Dermis microvascular lymphatic vessel endothelial cell (primary cell): ENCODE measurements around the gene ZNF414. TPM values are rescaled to one million over a fixed set of nuclear protein-coding genes. Genes with fewer than 3 reads are reported as not detected.

Source experiments
- DNase-seq, 2 donors: peaks; one replicate each; pipeline versions ENCODE4 v3.0.0 to v3.0.0-alpha.2; 2010; ENCODE audit warnings: low read depth in 2 of 2
- total RNA-seq: library from RNA; depleted of rRNA; stranded (reverse); fragments of >200 nt; gene quantifications from 2 replicates; pipeline ENCODE4 v1.2.1, GENCODE V29; 2014

The ZNF414 gene
- total RNA-seq, 1 donor from 2014 or later = 3.3 TPM

DNA sequence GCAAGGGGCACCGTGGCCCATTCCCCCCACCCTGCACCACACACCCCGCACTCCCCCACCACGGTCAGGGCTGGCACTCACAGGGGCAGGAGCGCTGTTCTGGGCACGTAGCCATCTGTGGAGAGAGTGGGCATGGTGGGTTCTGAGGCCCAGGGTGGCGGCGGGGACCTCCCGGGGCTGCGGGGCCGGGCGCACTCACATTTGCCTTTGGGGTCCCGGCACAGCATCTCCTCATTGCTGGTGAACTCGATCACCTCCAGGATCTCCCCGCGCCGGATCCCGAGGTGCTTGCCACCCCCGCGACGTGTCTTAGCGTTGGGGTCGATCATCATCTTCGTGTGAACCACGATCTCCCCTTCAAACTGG is 23.6 kb downstream of the ZNF414 start:
- DNase-seq = no peak

DNA sequence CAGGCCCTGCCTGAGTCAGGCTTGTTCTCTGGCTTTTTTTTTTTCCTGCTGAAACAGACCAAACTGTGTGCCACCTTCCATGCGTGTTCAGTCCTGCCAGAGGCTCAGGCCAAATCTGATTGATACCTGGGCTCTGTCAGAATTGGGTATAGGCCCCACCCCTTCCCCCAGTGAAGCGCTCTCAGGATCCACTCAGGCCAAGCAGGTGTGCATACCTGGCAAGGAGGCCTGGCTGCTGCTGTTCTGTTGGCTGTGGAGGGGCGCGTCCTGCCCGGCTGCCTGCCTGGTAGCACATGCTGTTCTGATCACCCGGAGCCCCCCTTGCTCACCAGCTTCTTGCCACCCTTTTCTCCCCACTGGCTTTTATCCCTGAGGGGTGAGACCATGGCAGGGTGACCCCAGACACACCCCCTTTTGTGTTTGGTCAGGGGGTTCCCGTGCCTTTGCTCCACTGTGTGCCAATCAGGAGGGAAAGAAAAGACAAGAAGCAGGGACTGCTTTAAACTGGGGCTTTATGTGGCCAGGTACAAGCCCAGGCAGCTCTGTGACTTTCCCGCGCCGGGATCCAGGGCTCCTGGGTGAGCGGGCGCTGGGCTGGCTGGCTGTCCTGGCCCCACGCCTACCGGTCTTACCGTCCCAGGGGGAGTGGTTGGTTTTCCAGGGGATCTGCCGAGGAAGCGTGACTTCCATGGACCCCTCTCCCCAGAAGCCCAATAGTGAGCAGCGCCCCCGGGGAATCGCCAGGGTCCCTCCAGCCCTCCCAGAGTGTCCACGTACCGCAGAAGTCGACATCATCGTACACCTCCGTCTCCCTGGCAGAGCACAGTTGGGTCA is 24.2 kb downstream of the ZNF414 start:
- no peak for DNase-seq

DNA sequence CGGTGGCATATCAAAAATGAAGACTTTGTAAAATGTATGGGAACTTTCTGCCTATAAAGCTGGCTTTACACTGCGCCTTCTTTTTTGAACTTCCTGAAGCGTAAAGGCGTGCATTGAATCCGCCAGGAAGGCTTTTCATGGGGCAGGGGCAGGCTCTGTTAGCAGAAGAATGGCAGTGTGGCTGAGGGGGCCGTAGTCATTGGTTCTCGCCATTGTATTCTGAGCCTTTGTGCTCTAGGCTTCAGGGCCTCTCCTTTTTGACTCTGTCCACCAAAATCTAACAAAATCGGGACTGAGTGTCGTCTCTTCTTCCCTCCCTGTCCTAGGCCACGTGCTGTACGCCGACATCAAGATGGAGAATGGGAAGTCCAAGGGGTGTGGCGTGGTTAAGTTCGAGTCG is 25.6 kb downstream of the ZNF414 start:
- DNase-seq = no peak

DNA sequence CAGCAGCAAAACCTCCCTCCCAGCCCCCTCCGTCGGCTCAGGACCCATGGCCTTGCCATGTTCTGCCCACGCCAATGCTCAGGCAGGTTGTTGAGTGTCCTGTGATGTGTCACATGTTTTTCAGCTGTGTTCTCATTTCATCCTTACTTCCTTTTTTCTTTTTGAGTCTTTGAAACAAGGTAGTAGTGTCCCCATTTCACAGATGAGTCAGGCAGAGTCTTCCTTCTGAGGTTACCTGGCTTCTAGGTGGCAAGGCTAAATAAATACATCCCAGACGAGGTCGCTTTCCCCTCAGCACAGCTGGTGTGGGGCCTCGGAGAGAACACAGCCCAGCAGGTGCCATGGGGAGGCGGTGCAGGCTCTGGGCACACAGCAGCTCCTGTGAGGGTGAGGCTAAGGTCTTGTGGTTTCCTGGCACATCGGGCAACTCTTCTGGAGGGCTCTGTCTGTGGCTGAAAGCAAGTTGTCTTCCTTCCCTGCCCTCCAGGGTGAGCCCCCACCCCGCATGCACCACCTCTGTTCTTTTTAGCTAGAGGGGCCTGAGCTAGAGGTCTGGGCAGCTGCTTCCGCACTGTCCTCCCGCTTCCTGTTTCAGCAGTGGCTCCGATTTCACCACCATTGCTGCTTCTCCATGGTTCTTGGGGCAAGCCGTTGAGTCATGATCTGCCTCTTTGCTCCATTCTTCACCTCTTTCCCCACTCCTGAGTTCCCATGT is 26.7 kb downstream of the ZNF414 start:
- DNase-seq = no peak

DNA sequence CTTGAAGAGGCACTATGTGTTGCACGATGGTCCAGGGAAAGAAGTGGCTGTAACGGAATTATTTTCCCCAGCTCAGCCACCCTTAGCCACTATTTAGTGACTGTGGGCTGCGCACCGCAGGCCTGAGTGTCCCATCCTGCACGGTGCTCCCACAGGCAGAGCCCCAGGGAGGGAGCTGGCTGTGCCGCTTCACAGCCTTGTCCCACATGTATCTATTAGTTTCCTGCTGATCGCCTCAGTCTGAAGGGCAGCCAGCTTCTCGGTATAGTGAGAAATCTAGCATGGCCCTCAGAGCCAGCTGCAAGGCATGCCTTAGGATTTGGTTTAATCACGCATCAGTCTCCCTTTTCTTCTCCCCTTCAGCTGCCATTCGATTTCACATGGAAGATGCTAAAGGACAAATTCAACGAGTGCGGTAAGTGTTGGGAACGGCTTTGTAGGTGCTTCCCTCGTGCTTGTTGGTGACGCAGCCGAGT is 27.3 kb downstream of the ZNF414 start:
- no peak for DNase-seq

DNA sequence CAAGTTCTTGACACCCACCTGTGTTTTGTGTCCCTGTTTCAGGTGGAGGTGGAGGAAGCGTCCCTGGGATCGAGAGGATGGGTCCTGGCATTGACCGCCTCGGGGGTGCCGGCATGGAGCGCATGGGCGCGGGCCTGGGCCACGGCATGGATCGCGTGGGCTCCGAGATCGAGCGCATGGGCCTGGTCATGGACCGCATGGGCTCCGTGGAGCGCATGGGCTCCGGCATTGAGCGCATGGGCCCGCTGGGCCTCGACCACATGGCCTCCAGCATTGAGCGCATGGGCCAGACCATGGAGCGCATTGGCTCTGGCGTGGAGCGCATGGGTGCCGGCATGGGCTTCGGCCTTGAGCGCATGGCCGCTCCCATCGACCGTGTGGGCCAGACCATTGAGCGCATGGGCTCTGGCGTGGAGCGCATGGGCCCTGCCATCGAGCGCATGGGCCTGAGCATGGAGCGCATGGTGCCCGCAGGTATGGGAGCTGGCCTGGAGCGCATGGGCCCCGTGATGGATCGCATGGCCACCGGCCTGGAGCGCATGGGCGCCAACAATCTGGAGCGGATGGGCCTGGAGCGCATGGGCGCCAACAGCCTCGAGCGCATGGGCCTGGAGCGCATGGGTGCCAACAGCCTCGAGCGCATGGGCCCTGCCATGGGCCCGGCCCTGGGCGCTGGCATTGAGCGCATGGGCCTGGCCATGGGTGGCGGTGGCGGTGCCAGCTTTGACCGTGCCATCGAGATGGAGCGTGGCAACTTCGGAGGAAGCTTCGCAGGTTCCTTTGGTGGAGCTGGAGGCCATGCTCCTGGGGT is 28.2 kb downstream of the ZNF414 start:
- no peak for DNase-seq

DNA sequence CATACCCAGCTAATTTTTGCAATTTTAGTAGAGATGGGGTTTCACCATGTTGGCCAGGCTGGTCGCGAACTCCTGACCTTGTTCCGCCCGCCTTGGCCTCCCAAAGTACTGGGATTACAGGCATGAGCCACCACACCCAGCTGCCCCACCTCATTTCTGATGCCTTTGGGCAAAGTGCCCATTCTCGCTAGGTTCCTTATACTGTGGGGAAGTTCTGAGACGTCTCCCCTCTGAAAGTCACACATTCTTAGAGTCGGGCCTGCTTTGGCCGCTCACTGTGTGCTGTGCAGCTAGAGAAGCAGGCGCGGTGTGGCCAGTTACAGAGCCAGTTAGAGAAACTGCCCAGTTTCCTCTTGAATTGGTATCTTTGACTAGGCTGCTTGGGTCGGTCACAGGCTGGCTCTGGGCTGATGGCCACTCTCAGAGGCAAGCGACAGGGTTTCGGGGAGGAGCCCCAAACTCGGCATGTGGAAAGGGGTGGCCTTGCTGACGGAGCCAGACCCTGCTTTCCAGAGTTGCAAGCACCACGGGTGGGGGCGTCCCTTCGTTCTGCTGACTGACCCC is 29.6 kb downstream of the ZNF414 start:
- DNase-seq = no peak

DNA sequence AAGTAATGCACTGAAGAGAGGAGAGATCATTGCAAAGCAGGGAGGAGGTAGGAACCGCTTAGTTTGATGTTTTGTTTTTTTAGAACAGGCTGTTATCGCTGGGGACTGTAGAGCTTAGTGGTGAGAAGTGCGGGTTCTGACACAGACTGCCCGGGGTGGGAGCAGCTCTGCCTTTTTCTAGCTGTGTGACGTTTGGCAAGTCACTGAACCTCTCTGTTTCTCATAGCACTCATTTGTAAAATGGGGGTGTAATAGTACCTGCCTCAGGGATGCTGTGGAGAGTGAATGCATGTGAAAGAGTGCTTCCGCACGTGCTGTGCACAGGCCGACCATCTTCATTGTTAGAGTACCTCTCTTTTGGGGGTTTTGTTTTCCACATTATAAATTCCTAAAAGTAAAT is 30.8 kb downstream of the ZNF414 start:
- DNase-seq = no peak

DNA sequence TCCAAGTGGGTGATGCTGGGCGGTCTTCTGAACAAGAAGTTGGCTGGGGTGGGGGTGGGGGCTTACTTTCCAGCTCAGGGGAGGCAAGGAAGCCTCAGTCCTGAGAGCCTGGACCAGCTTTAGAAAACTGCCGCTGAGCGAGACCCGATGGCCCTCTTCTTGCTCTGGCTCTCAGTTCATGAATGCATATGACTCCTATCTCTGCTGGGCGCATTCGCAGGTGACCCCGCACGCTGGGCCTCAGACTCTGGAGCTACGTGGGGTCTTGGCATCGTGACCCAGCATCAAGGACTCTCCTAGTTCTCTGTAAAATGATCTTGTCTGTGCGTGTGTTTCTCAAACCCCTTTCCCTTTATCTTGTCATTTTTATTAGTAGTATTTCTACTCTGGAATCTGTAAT is 31.3 kb downstream of the ZNF414 start:
- DNase-seq = no peak

DNA sequence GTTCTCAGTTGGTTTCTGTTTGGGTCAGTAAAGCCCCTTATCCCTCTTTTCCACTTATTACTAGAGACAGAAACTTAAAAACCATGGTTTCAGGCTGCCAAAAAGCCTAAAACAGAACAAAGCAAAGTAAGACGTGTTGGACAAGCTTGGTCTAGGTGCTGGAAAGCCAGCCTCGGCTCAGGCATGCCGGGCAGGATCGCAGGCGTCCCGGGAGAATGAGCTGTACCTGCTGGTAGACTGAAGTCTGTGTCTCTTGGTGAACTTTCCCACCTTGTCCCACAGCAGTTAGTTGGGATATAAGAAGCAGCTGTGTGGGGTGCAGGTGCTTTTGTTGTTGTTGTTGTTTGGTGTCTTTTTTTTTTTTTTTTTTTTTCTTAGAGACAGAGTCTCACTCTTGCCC is 32.4 kb downstream of the ZNF414 start:
- DNase-seq = no peak

DNA sequence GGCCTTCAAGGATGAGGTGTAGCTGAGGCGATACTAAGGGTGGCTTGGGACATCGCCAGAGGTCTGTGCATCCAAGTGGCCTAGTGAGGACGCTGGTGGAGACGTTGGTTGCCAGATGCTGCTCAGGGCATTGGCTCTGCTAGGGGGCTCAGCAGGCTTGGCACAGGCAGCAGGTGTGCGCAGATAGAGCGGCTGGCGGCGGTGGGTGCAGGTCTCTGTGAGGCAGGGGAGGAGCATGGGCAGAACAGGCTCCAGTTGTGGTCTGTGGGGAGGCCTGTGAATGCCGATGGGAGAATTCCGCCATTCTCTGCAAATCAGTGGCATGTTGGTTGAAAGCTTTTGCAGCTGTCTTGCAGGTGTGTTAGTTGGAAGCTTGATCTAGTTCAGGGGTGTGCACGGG is 32.8 kb downstream of the ZNF414 start:
- no peak for DNase-seq

DNA sequence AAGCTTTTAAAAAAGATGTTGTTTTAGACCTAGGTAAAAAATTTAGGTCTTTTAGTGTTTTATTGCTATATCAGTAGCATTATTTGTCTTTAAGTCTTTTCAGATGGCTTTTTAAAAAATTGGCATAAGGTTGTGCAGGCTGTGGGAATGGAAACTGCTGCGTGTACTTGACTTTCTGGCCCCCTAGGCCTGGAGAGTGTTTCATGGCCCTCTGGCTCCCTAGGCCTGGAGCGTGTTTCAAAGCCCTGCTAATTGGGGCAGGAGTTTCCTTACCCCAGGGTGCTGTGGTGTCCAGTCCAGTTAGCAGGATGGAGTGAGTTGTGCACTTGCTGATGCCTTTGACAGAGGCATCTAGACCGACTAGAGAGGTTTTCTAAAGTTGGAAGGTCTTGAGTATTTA is 35.4 kb downstream of the ZNF414 start:
- DNase-seq = no peak

DNA sequence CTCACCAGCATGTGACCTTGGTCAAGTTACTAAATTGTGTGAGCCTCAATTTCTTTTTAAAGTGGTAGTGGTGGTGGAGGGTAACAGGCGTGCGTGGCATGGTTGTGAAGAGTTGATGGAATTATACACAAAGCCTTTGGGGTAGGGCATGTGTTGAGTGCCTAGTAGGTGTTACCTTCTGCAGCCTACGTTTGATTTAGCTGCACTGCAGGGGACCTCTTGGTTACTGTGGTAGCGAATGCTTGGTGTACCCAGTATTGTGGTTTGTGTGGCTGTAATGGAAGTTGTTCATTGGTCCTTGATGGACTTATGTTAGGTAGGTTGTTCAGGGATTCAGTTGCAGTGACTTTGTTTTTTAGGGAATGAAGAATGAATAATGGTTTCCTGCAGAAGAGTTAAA is 36.1 kb downstream of the ZNF414 start:
- no peak for DNase-seq

DNA sequence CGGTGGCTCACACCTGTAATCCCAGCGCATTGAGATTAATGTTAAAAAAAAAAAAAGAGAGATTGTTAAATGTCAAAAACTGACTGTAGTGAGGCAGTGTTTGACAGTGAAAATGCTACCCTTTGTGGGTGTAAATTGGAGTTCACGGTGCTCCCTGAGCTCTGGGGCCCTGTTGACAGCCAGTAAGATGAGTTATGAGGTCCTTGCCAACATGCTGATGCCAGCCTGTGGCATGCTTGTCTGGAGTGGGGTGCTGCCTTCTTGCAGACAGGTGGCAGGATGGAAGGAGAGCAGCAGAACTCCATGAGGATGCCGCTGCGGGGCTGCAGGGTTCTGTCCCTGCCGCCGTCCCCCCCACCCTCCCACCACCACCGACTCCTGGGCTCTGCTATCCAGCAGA is 37.4 kb downstream of the ZNF414 start:
- no peak for DNase-seq

DNA sequence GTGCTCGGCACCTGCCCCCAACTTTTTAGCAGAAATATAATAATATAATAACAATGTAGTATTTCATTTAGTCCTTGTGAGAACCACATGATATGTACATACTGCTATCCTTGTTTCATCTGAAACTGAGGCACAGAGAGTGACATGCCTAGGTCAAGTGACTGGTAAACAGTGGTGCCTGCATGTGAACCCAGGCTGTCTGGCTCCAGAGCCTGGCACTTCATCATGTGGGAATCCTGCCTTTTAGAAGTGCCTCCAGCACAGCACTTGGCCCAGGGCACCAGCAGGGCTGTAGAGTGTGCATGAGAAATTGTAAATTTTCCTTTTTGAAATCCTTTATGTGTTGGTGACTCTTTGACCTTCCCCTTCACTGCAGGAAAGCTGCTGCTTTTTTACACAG is 39.0 kb downstream of the ZNF414 start:
- no peak for DNase-seq

DNA sequence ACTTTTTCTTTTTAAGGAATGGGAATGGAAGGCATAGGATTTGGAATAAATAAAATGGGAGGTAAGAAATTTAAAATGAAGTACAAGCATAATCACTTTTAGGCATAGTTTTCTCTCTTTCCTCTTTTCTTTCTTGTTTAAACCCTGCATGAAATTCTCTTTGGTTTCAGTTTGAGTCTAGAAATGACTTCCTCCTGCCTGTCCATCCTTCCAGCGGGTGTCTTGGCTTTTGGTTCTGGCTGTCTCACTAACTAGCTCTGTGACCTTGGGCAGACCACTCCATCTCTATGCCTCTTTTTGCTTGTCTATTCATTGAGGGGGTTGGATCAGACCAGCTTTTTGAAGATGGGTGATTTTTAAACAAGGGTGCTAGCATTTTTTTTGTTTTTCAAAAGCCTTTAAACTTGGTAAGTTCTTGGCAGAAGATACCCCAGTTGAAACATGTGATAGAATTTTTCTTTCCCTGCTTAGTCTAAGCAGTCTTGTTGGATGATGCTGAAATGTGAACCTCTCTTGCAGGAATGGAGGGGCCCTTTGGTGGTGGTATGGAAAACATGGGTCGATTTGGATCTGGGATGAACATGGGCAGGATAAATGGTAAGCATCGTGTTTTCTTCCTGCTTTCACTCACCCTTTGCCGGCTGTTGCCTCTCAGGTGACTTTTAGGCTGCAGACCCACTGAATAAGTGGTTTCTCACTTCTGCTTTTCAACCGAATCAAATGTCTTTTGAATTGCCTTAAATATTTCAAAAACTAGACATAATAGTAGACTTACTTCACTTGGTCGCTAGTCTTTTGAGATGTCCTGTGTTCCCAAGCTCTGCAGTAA is 40.1 kb downstream of the ZNF414 start:
- no peak for DNase-seq

DNA sequence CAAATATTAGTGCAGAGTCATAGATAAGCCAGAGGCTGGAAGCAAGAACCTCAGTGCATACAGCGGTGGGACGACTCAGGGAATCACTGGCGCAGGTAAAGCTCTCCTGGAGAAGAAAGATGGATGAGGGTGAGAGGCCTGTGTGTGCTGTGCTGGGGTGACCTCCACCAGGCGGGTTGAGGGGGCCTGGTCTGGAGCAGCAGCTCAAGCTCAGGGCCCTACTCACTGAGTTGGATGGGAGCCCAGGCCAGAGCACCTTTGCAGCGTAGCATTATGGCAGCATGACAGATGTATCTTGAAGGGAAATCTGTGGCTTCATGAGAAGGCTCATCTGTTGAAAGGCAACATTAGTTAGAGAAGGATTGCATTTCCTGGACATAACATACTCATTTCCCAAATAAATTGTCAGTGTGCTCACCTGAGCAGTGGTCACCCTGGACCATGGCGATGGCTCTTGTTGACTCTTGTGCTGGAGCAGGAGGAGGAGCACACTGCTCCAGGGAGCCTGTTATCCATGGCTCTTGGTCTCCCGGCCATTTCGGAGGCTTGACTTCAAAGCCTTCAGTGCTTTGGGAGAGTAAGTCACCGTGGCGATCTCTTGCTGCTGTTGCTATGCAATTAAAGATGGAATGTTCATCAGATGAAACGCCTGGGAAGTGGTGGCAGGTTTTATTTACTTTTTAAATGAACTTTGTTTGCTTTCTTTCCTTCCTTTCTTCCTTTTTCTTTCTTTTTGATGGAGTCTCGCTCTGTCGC is 44.2 kb downstream of the ZNF414 start:
- no peak for DNase-seq

DNA sequence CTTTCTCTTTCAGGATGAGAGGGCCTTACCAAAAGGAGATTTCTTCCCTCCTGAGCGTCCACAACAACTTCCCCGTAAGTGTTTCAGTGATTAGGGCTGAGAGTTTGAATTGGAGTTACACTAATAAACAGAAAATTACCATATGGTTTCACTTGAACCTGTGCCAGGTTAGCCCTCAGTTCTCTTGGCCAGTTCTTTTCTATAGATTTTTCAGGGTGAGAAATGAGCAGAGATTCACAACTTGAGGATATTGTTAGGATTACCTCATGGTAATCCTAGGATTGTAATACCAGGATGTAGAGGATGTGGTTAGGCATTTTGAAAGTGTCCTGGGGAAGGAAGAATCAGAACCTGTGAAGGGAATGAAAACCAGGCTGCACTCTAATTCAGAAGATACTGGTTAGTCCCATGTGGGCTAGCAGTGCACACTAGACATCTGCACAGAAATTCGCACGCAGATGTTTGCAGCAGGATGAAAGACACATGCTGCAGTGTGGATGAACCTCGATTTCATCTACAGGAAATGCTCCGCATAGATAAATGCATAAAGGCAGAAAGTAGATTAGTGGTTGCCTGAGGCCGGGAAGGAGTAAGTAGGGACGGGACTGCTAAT is 45.1 kb downstream of the ZNF414 start:
- no peak for DNase-seq

DNA sequence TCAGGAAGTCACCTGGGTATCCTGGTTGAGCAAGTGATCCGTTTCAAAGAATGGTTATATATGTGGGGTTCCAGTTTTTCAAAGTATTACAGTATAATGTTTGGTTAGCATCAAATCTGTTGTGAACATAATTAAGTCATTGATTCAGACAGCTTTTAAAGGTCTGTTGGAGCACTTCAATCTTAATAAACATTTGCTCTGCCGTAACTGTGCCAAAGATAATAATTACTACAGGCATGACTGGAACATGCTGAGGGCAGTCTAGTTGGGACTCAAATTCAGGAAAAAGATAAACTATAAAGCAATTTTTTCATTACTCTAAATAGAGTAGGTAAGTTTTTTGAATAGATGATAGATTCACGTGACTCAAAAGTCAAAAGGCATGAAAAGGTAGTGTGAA is 45.8 kb downstream of the ZNF414 start:
- DNase-seq = no peak

DNA sequence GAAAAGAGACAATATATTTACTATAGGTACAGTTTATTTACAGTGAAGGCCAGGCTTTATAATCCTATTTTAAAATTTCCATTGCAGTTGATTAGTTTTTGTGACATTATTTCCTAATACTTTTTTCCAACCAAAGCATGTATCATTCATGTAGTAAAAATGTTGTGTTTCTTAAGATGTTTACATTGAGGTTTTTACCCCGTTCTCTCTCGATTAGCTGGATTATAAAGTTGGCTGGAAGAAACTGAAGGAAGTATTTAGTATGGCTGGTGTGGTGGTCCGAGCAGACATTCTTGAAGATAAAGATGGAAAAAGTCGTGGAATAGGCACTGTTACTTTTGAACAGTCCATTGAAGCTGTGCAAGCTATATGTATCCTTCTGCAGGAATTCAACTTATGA is 47.9 kb downstream of the ZNF414 start:
- DNase-seq = no peak
